ENCODE measurements around the gene CDHR3. TPM values are rescaled to one million over a fixed set of nuclear protein-coding genes. Genes with fewer than 3 reads are reported as not detected.
A peak's percentile ranks its signal among the peaks of the same experiment; 100 is the strongest.

CDHR3 gene
- total and polyA plus RNA-seq, 9 of the 15 experiments (the other 6 are each of a cell fraction or from before 2014, with no cell fraction given) = 0.03 to 0.66 (median 0.24) TPM; not detected in 1

- no peak for FAIRE-seq
- H3K27ac ChIP-seq (ENCODE audit: extremely low read depth, low read depth, low read length) = no peak overlapping the region
- POLR2A ChIA-PET = interaction anchor here (1.0 to 4.1 kb wide), 5 partner anchors 10 to 72 kb away, joined by 3 to 42 read pairs (median 7); no protein-coding TSS in a partner anchor
Measured at GRCh38 chr7:106082087-106082854, 119.2 kb downstream of the CDHR3 start.

More at GRCh38 chr7:106082087-106082854, 119.2 kb downstream of the CDHR3 start:
- 33% methylated on average over 18 of the region's 18 CpGs for WGBS (ENCODE audit: insufficient coverage, low coverage, missing lambda C conversion rate)
- CTCF ChIA-PET (ENCODE audit: low intra/inter-chr PET ratio) = no interaction called here
- Histone ChIP-seq H3K4me2 (ENCODE audit: insufficient read depth, low read length) (no peak overlapping the region), H4K20me1 (replicated peaks; ENCODE audit: control insufficient read depth, insufficient read depth, low read length) (no peaks in the 10 kb centered on the region), H3K4me3 (no peak overlapping the region), H3K9me3 (replicated peaks; ENCODE audit: control insufficient read depth, insufficient read depth, low read depth, low read length) (no peaks in the 10 kb centered on the region), H3K9me1 (ENCODE audit: control insufficient read depth, insufficient read depth, low read length) (no peaks in the 10 kb centered on the region), H3K27me3 (ENCODE audit: control insufficient read depth in 2 of 2, insufficient read depth in 2 of 2, low read length in 2 of 2) (peaks cover 4 to 6% of the 10 kb centered on the region in 2 experiments; a peak in 3 of 5 replicates), H3K79me2 (ENCODE audit: control insufficient read depth, insufficient read depth, low read length) (no peaks in the 10 kb centered on the region), H3K9ac (ENCODE audit: insufficient read depth in 1 of 2, low read depth in 2 of 2, low read length in 2 of 2) (no peak overlapping the region), H3K4me1 (replicated peaks in 1 of 2; ENCODE audit: control insufficient read depth in 2 of 2, insufficient read depth in 2 of 2, low read length in 2 of 2) (no peaks in the 10 kb centered on the region), H3K36me3 (ENCODE audit: control insufficient read depth, insufficient read depth, low read length) (no peaks in the 10 kb centered on the region), H2AFZ (ENCODE audit: low read depth, low read length) (no peak overlapping the region)
- in situ Hi-C loops (cut with MboI) (no loop called here), intact Hi-C loops (cut with micrococcal nuclease) (no loop called here)
- no peak for DNase-seq (ENCODE audit: extremely low read depth in 1 of 4, low spot score in 3 of 4)
- ATAC-seq = no peak
- no peak for TF ChIP-seq NFXL1 (CRISPR knock-in tag; IDR thresholded peaks at IDR 0.05)
- TF ChIP-seq C11orf30 (IDR thresholded peaks at IDR 0.05; ENCODE audit: low read depth) = 0 out of 2 replicates have a peak, but pooled peaks have one; percentile 8
- TF ChIP-seq KDM1A (IDR thresholded peaks at IDR 0.05) = peak; percentile 38 to 48; a peak in 2 of 4 replicates
- no TSS peak for BruUV-seq (replicated peaks)

Other genes starting within 250 kb of the CDHR3 start
- 6.6 and 9.4 TPM in 2 replicates for gene ATXN7L1, start 86.7 kb upstream of the CDHR3 start, total RNA-seq (2014; rRNA removed)
- gene ATXN7L1, start 86.7 kb upstream of the CDHR3 start, total RNA-seq (2014; rRNA removed; fragmentation: Illumina TruSeq; extraction: Trizol) = 10.3 and 11.9 TPM in 2 replicates
- 9.2 and 9.8 TPM in 2 replicates for gene ATXN7L1, start 86.7 kb upstream of the CDHR3 start, total RNA-seq (2015; rRNA removed; fragmentation: Illumina TruSeq; extraction: Trizol)
- gene ATXN7L1, start 86.7 kb upstream of the CDHR3 start, total RNA-seq (2021) = 8.9 and 11.2 TPM in 2 replicates
- 6.2 and 10.7 TPM in 2 replicates for gene ATXN7L1, start 86.7 kb upstream of the CDHR3 start, polyA plus RNA-seq (2011; rRNA removed)
- gene ATXN7L1, start 86.7 kb upstream of the CDHR3 start, polyA plus RNA-seq (2014; fragmentation: Illumina TruSeq; extraction: Trizol) = 6.6 and 7.3 TPM in 2 replicates
- 10 to 100 TPM in 1 of 2 experiments, 1 to 10 TPM in 1; 9.5 to 10.7 TPM for gene ATXN7L1, start 86.7 kb upstream of the CDHR3 start, polyA plus RNA-seq (2014; fragmentation: Nextera tagmentation; extraction: Ambion mirVana)
- 13.7 and 17.1 TPM in 2 replicates for gene ATXN7L1, start 86.7 kb upstream of the CDHR3 start, polyA plus RNA-seq (2014; rRNA removed)
- 23.8 and 25.5 TPM in 2 replicates for gene SYPL1, start 149.0 kb downstream of the CDHR3 start, total RNA-seq (2014; rRNA removed)
- gene SYPL1, start 149.0 kb downstream of the CDHR3 start, total RNA-seq (2014; rRNA removed; fragmentation: Illumina TruSeq; extraction: Trizol) = 51.3 and 58.3 TPM in 2 replicates
- 45.0 and 47.8 TPM in 2 replicates for gene SYPL1, start 149.0 kb downstream of the CDHR3 start, total RNA-seq (2015; rRNA removed; fragmentation: Illumina TruSeq; extraction: Trizol)
- 70.2 and 73.4 TPM in 2 replicates for gene SYPL1, start 149.0 kb downstream of the CDHR3 start, total RNA-seq (2021)
- 71.7 and 100 TPM in 2 replicates for gene SYPL1, start 149.0 kb downstream of the CDHR3 start, polyA plus RNA-seq (2011; rRNA removed)
- 71.9 and 81.5 TPM in 2 replicates for gene SYPL1, start 149.0 kb downstream of the CDHR3 start, polyA plus RNA-seq (2014; fragmentation: Illumina TruSeq; extraction: Trizol)
- gene SYPL1, start 149.0 kb downstream of the CDHR3 start, polyA plus RNA-seq (2014; fragmentation: Nextera tagmentation; extraction: Ambion mirVana) = 100 to 1,000 TPM; 171 to 214 TPM
- 53.5 and 54.1 TPM in 2 replicates for gene SYPL1, start 149.0 kb downstream of the CDHR3 start, polyA plus RNA-seq (2014; rRNA removed)

All from K562 (cell line).